ENCODE measurements around the gene B3GNT5.

DNA sequence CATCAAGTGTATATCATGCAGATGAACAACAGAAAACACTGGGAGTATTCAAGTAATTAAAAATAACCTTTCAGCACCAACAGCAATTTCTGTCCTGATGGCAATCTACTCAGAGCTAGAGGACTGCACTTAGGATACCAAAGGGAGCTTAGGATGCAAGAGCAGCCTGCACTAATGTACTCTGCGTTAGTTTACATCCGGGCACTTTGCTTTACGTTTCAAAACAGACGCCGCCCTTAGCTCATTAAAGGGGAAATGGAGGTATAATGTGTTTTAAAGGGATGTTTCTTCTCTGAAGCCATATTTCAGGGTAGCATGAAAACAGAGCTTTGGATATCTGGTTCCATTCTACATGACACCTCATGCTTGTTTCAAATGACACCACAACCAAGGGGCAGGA is 14.0 kb upstream of the B3GNT5 start:
- TF ChIP-seq, protein P1, sequence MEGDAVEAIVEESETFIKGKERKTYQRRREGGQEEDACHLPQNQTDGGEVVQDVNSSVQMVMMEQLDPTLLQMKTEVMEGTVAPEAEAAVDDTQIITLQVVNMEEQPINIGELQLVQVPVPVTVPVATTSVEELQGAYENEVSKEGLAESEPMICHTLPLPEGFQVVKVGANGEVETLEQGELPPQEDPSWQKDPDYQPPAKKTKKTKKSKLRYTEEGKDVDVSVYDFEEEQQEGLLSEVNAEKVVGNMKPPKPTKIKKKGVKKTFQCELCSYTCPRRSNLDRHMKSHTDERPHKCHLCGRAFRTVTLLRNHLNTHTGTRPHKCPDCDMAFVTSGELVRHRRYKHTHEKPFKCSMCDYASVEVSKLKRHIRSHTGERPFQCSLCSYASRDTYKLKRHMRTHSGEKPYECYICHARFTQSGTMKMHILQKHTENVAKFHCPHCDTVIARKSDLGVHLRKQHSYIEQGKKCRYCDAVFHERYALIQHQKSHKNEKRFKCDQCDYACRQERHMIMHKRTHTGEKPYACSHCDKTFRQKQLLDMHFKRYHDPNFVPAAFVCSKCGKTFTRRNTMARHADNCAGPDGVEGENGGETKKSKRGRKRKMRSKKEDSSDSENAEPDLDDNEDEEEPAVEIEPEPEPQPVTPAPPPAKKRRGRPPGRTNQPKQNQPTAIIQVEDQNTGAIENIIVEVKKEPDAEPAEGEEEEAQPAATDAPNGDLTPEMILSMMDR (IDR thresholded peaks at IDR 0.05) = no peak
- TF ChIP-seq ZFX (IDR thresholded peaks at IDR 0.05; ENCODE audit: borderline replicate concordance) = no peak

All from 22Rv1 (cell line).